Glomerular visceral epithelial cell (primary cell): ENCODE measurements around the gene PMEPA1.

Experiments used
- DNase-seq: peaks from one replicate; pipeline ENCODE4 v3.0.0-alpha.2; 2016; ENCODE audit errors: extremely low spot score

PMEPA1 gene

GRCh38 chr20:57677584-57677982, 32.2 kb downstream of the PMEPA1 start:
- DNase-seq, result no peak

- DNase-seq, result no peak
Measured at GRCh38 chr20:57676589-57677583, 32.9 kb downstream of the PMEPA1 start.

GRCh38 chr20:57675773-57676172, 34.0 kb downstream of the PMEPA1 start:
- no peak for DNase-seq

- DNase-seq, result no peak
Measured at GRCh38 chr20:57672953-57673575, 36.8 kb downstream of the PMEPA1 start.

DNA sequence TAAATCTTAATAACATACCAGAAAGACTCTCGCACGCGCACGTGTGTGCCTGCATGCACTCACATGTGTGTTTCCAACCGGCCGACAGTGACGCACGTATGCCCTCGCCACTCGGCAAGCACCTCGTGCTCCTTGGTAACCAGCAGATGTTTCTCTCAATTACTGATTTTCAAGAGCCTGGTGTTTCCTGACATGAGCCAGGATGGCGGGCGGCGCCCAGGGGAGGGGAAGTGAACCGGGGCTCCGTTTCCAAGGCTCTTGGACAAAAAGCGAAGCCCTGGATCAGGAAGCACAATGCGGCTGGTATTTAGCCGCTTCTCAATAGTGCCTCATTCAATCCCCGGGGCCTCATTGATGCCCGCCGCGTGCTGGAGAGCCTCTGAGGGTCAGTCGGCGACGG, 37.7 kb downstream of the PMEPA1 start:
- no peak for DNase-seq

- no peak for DNase-seq
Measured at GRCh38 chr20:57671662-57672061, 38.2 kb downstream of the PMEPA1 start.

DNA sequence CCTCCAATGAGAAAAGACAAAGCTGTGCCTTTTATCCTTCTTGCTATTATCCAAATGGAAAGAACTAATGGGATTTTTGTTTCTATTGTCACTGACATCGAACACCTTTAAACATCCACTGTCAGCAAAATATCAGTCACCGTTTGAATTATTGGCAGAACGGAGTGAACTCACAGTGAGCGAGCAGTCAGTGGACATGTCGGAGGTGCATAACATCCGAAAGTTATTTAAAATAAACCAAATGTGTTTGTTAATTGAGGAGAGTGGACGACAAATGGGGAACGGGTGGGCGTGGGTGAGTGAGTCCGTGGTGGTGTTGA, 38.8 kb downstream of the PMEPA1 start:
- no peak for DNase-seq

- DNase-seq, result no peak
Measured at GRCh38 chr20:57670288-57671071, 39.3 kb downstream of the PMEPA1 start.

DNA sequence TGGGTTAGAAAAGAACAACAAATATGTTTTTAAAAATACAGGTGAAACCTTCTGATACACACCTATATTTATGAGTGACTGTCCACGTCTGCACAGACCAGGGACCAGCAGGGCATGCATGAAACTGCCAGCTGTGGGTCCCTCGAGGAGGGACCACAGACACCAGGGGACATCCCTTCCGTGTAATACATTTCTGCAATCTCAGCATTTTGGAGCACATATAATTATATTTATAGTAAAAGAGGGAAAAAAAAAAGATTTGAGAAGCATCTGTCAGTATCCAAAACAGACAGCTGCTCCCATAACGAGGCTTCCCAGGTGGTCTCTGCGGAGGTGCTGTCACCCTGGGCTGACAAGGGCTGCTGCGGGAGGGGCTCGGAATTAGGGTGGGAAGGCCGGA, 40.2 kb downstream of the PMEPA1 start:
- DNase-seq, result no peak

- DNase-seq, result no peak
Measured at GRCh38 chr20:57667924-57668782, 41.7 kb downstream of the PMEPA1 start.

GRCh38 chr20:57667388-57667787, 42.4 kb downstream of the PMEPA1 start:
- no peak for DNase-seq

GRCh38 chr20:57666834-57667157, 43.0 kb downstream of the PMEPA1 start:
- DNase-seq, result no peak

GRCh38 chr20:57666106-57666833, 43.5 kb downstream of the PMEPA1 start:
- no peak for DNase-seq

GRCh38 chr20:57665589-57665971, 44.2 kb downstream of the PMEPA1 start:
- DNase-seq, result no peak

GRCh38 chr20:57664924-57665588, 44.8 kb downstream of the PMEPA1 start:
- DNase-seq, result no peak

DNA sequence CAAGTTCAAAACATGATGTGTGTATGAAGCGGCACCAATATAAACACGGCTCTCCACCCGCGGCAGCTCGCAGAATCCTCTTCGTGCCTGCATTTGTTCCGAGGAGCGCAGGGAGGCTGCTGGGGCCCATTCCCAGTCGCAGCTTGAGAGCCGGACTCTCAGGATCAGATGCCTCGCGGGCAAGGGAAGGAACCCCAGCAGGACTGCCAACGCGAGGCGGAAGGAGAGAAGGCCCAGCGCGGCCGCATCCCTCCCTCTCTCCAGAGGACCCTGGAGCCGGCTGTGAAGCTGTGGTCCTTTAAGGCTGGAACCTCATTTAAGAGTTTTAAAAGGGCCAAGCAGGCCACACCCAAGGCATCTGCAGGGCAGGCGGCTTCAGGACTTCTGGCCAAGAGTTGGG, 45.3 kb downstream of the PMEPA1 start:
- no peak for DNase-seq

GRCh38 chr20:57663681-57664451, 45.9 kb downstream of the PMEPA1 start:
- no peak for DNase-seq

DNA sequence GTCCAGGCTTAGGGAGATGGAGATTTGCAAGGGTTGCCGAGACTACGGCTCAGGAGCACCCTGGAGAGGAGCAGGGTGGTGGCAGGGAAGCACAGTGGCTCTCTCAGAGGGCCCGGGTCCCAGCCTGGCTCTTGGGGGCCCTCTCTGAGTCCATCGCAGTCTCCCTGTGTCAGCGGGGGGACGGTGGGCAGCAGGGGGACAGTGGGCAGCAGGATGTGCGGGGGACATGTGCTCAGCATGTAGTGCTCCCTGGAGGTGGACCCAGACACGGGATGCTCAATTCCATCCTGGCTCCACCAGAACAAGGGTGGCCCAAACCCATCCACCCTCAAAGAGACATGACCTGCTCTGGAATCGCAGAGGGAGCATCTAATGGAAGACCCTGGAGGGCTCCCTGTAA, 46.6 kb downstream of the PMEPA1 start:
- DNase-seq, result no peak

GRCh38 chr20:57662456-57663240, 47.2 kb downstream of the PMEPA1 start:
- DNase-seq, result no peak
